ACC112 (cell line): ENCODE results near the gene DTL.

ENCODE experiments used
- H2AFZ ChIP-seq: fragments of 200-600 bp; sonication (generic); one replicate; pipeline ENCODE4 v1.6.0; 2017; ENCODE audit warnings: antibody characterized with exemption, low read length; ENCODE audit not compliant: unreplicated experiment
- H3K27ac ChIP-seq: fragments of 200-600 bp; sonication (generic); 2 replicates; pipeline ENCODE4 v1.5.1; 2014; ENCODE audit warnings: low read depth, mild to moderate bottlenecking, antibody characterized with exemption, low read length, moderate library complexity
- H3K27me3 ChIP-seq: fragments of 200-600 bp; sonication (generic); 2 replicates; pipeline ENCODE4 v1.6.1; 2014; ENCODE audit warnings: mild to moderate bottlenecking, antibody characterized with exemption, low read length, moderate library complexity, mixed read lengths; ENCODE audit not compliant: insufficient read depth
- H3K36me3 ChIP-seq: fragments of 200-600 bp; sonication (generic); 2 replicates; pipeline ENCODE4 v1.6.1; 2016; ENCODE audit warnings: mild to moderate bottlenecking, antibody characterized with exemption, low read length, moderate library complexity, mixed read lengths; ENCODE audit not compliant: insufficient read depth
- H3K4me1 ChIP-seq: fragments of 200-600 bp; sonication (generic); one replicate; pipeline ENCODE4 v1.6.1; 2016; ENCODE audit warnings: low read length, mixed read lengths; ENCODE audit not compliant: insufficient read depth, unreplicated experiment, control insufficient read depth
- H3K4me3 ChIP-seq: fragments of 200-600 bp; sonication (generic); 2 replicates; pipeline ENCODE4 v1.5.1; 2014; ENCODE audit warnings: mild to moderate bottlenecking, low read depth, low read length
- H3K79me2 ChIP-seq: fragments of 200-600 bp; sonication (generic); one replicate; pipeline ENCODE4 v1.6.0; 2016; ENCODE audit warnings: low read length; ENCODE audit not compliant: control insufficient read depth, unreplicated experiment, insufficient read depth

Gene DTL

GRCh38 chr1:212062832-212063438, 27.4 kb downstream of the DTL start:
- no peak overlapping the region for H3K4me3 ChIP-seq

GRCh38 chr1:212067787-212068186, 32.2 kb downstream of the DTL start:
- Histone ChIP-seq H3K79me2 (no peaks in the 10 kb centered on the region), H3K27me3 (no peaks in the 10 kb centered on the region), H3K4me1 (no peaks in the 10 kb centered on the region), H3K36me3 (peaks cover 35% of the 10 kb centered on the region; the same call in 1 of the 2 replicates), H3K27ac (no peak overlapping the region), H3K4me3 (no peak overlapping the region), H2AFZ (no peak overlapping the region)

More at GRCh38 chr1:212062832-212063438, 27.4 kb downstream of the DTL start:
- no peak overlapping the region for H2AFZ ChIP-seq
- H3K36me3 ChIP-seq = peaks cover 13% of the 10 kb centered on the region
- H3K79me2 ChIP-seq = no peaks in the 10 kb centered on the region
- H3K27me3 ChIP-seq = no peaks in the 10 kb centered on the region
- no peak overlapping the region for H3K27ac ChIP-seq
- H3K4me1 ChIP-seq = no peaks in the 10 kb centered on the region

- H3K36me3 ChIP-seq = peaks cover 38% of the 10 kb centered on the region; the same call in 1 of the 2 replicates
- H2AFZ ChIP-seq = no peak overlapping the region
- H3K79me2 ChIP-seq = no peaks in the 10 kb centered on the region
- H3K27ac ChIP-seq = no peak overlapping the region
- no peaks in the 10 kb centered on the region for H3K4me1 ChIP-seq
- no peaks in the 10 kb centered on the region for H3K27me3 ChIP-seq
- H3K4me3 ChIP-seq = no peak overlapping the region
Observed at GRCh38 chr1:212070720-212071302, 35.3 kb downstream of the DTL start.

- Histone ChIP-seq H3K27ac (no peak overlapping the region), H3K4me3 (no peak overlapping the region), H3K4me1 (no peaks in the 10 kb centered on the region), H2AFZ (no peak overlapping the region), H3K79me2 (no peaks in the 10 kb centered on the region), H3K36me3 (peaks cover 28% of the 10 kb centered on the region; the same call in 1 of the 2 replicates), H3K27me3 (no peaks in the 10 kb centered on the region)
Observed at GRCh38 chr1:212072047-212072446, 36.5 kb downstream of the DTL start.

- no peak overlapping the region for H2AFZ ChIP-seq
- no peaks in the 10 kb centered on the region for H3K27me3 ChIP-seq
- no peak overlapping the region for H3K4me3 ChIP-seq
- H3K79me2 ChIP-seq = no peaks in the 10 kb centered on the region
- no peak overlapping the region for H3K27ac ChIP-seq
- H3K4me1 ChIP-seq = no peaks in the 10 kb centered on the region
- H3K36me3 ChIP-seq = peaks cover 24% of the 10 kb centered on the region; the same call in 1 of the 2 replicates
Observed at GRCh38 chr1:212073490-212073889, 37.9 kb downstream of the DTL start.

- Histone ChIP-seq H3K27me3 (no peaks in the 10 kb centered on the region), H3K27ac (no peak overlapping the region), H2AFZ (no peak overlapping the region), H3K4me3 (no peak overlapping the region), H3K79me2 (no peaks in the 10 kb centered on the region), H3K36me3 (peaks cover 27% of the 10 kb centered on the region; the same call in 1 of the 2 replicates), H3K4me1 (no peaks in the 10 kb centered on the region)
Observed at GRCh38 chr1:212074313-212074712, 38.8 kb downstream of the DTL start.

GRCh38 chr1:212074856-212075255, 39.3 kb downstream of the DTL start:
- Histone ChIP-seq H2AFZ (no peak overlapping the region), H3K4me1 (no peaks in the 10 kb centered on the region), H3K36me3 (peaks cover 28% of the 10 kb centered on the region; the same call in 1 of the 2 replicates), H3K4me3 (no peak overlapping the region), H3K79me2 (no peaks in the 10 kb centered on the region), H3K27me3 (no peaks in the 10 kb centered on the region), H3K27ac (no peak overlapping the region)

- no peak overlapping the region for H2AFZ ChIP-seq
- H3K79me2 ChIP-seq = no peaks in the 10 kb centered on the region
- H3K27ac ChIP-seq = no peak overlapping the region
- H3K4me1 ChIP-seq = no peaks in the 10 kb centered on the region
- H3K27me3 ChIP-seq = no peaks in the 10 kb centered on the region
- no peak overlapping the region for H3K4me3 ChIP-seq
- peaks cover 27% of the 10 kb centered on the region for H3K36me3 ChIP-seq
Observed at GRCh38 chr1:212077028-212077427, 41.5 kb downstream of the DTL start.

- no peaks in the 10 kb centered on the region for H3K27me3 ChIP-seq
- H3K4me3 ChIP-seq = no peak overlapping the region
- no peaks in the 10 kb centered on the region for H3K4me1 ChIP-seq
- no peak overlapping the region for H2AFZ ChIP-seq
- no peaks in the 10 kb centered on the region for H3K79me2 ChIP-seq
- H3K36me3 ChIP-seq = peaks cover 35% of the 10 kb centered on the region
- H3K27ac ChIP-seq = no peak overlapping the region
Observed at GRCh38 chr1:212078826-212079225, 43.3 kb downstream of the DTL start.

- Histone ChIP-seq H2AFZ (no peak overlapping the region), H3K79me2 (no peaks in the 10 kb centered on the region), H3K36me3 (peaks cover 39% of the 10 kb centered on the region), H3K27ac (no peak overlapping the region), H3K4me3 (no peak overlapping the region), H3K4me1 (peaks cover under 1% of the 10 kb centered on the region), H3K27me3 (no peaks in the 10 kb centered on the region)
Observed at GRCh38 chr1:212082765-212083406, 47.3 kb downstream of the DTL start.
